Endodermal cell (in vitro differentiated cells): ENCODE results near the gene ZNF341. TPM values are rescaled to one million over a fixed set of nuclear protein-coding genes. Genes with fewer than 3 reads are reported as not detected.

Source experiments
- DNase-seq: peaks from one replicate; pipeline ENCODE4 v3.0.0-alpha.2; 2017
- H3K27ac ChIP-seq: 2 replicates; pipeline ENCODE4 v1.5.1; 2013; ENCODE audit warnings: mild to moderate bottlenecking, low read depth, low read length, moderate library complexity
- H3K27me3 ChIP-seq: 2 replicates; pipeline ENCODE4 v1.6.1; 2013; ENCODE audit warnings: mild to moderate bottlenecking, low read length, moderate library complexity; ENCODE audit not compliant: insufficient read depth, control insufficient read depth, poor library complexity, severe bottlenecking
- H3K36me3 ChIP-seq: 2 replicates; pipeline ENCODE4 v1.7.0; 2013; ENCODE audit warnings: mild to moderate bottlenecking, low read length, moderate library complexity; ENCODE audit not compliant: control insufficient read depth, insufficient read depth
- H3K4me1 ChIP-seq: one replicate; pipeline ENCODE4 v1.7.0; 2013; ENCODE audit warnings: low read length; ENCODE audit not compliant: control insufficient read depth, insufficient read depth
- H3K4me3 ChIP-seq: 2 replicates; pipeline ENCODE4 v1.5.1; 2013; ENCODE audit warnings: mild to moderate bottlenecking, low read length, moderate library complexity
- H3K9ac ChIP-seq: 2 replicates; pipeline ENCODE4 v1.6.1; 2013; ENCODE audit warnings: mild to moderate bottlenecking, low read length, moderate library complexity; ENCODE audit not compliant: poor library complexity, severe bottlenecking; ENCODE audit errors: extremely low read depth
- H3K9me3 ChIP-seq: 2 replicates; pipeline ENCODE4 v1.6.1; 2013; ENCODE audit warnings: mild to moderate bottlenecking, low read length, moderate library complexity; ENCODE audit not compliant: control insufficient read depth
- H3K27ac Mint-ChIP-seq: 2 replicates; pipeline ENCODE4 v1.8.0; 2020; ENCODE audit warnings: mixed read lengths
- H3K27me3 Mint-ChIP-seq: 2 replicates; pipeline ENCODE4 v1.8.0; 2021; ENCODE audit warnings: mild to moderate bottlenecking, mixed read lengths; ENCODE audit not compliant: insufficient read depth
- H3K36me3 Mint-ChIP-seq: 2 replicates; pipeline ENCODE4 v1.8.0; 2020; ENCODE audit warnings: low read depth, mixed read lengths
- H3K4me1 Mint-ChIP-seq: 2 replicates; pipeline ENCODE4 v1.8.0; 2020; ENCODE audit warnings: mixed read lengths
- H3K4me3 Mint-ChIP-seq: 2 replicates; pipeline ENCODE4 v1.8.0; 2020; ENCODE audit warnings: mild to moderate bottlenecking, moderate library complexity, mixed read lengths
- H3K9me3 Mint-ChIP-seq: 2 replicates; pipeline ENCODE4 v1.8.0; 2020; ENCODE audit warnings: mild to moderate bottlenecking, mixed read lengths
- CTCF ChIP-seq: fragments of 200-600 bp; sonication (generic); conservative IDR thresholded peaks from 2 replicates; pipeline ENCODE4 v1.5.0; 2021; ENCODE audit warnings: antibody characterized with exemption, mild to moderate bottlenecking
- WGBS, 2 experiments: methylation state at CpG; one replicate each; pipeline versions ENCODE4 v1.1.5 to v1.1.7; 2013; ENCODE audit warnings: missing lambda C conversion rate in 2 of 2, mixed read lengths in 1 of 2; ENCODE audit not compliant: insufficient coverage in 1 of 2, insufficient read length in 1 of 2; 5-methylcytosine and 5-hydroxymethylcytosine counted together
- total RNA-seq, 2 donors: library from RNA; stranded (reverse); fragmentation: NEBNext Ultra II Directional in 1 of 2; extraction: Animal tissue kit (Norgen Biotek cat#: 25700) in 1 of 2; gene quantifications; 2 replicates in 1 of 2; 3 replicates in 1 of 2; pipeline ENCODE4 v1.2.1, GENCODE V29; 2021

Gene ZNF341
- total RNA-seq, 2 donors from 2014 or later = 5.4 to 6.5 TPM

GRCh38 chr20:33810259-33810658, 78.5 kb downstream of the ZNF341 start:
- no peak overlapping the region for H3K27ac Mint-ChIP-seq
- 67 to 75% methylated on average over 5 of the region's 5 CpGs for WGBS, 2 experiments
- no peaks in the 10 kb centered on the region for H3K9me3 ChIP-seq
- peaks cover 29% of the 10 kb centered on the region for H3K4me1 Mint-ChIP-seq
- H3K36me3 ChIP-seq = peaks cover 5% of the 10 kb centered on the region
- no peak overlapping the region for H3K4me3 Mint-ChIP-seq
- no peak overlapping the region for H3K9ac ChIP-seq
- no peaks in the 10 kb centered on the region for H3K9me3 Mint-ChIP-seq
- H3K27me3 Mint-ChIP-seq = no peaks in the 10 kb centered on the region
- no peak for TF ChIP-seq CTCF
- peaks cover 6% of the 10 kb centered on the region for H3K4me1 ChIP-seq
- H3K4me3 ChIP-seq = no peak overlapping the region
- no peak overlapping the region for H3K27ac ChIP-seq
- peaks cover 11% of the 10 kb centered on the region for H3K36me3 Mint-ChIP-seq
- H3K27me3 ChIP-seq = no peaks in the 10 kb centered on the region
- no peak for DNase-seq

- Mint-ChIP-seq H3K36me3 (peaks cover 15% of the 10 kb centered on the region), H3K27ac (peak within 1 kb of the TSS; percentile 93), H3K9me3 (no peaks in the 10 kb centered on the region), H3K4me3 (peak within 1 kb of the TSS; percentile 97), H3K4me1 (peaks cover 30% of the 10 kb centered on the region), H3K27me3 (no peaks in the 10 kb centered on the region)
- H3K27ac ChIP-seq = peak within 1 kb of the TSS; percentile 33
- H3K36me3 ChIP-seq = peaks cover 11% of the 10 kb centered on the region
- no peak for TF ChIP-seq CTCF
- WGBS, 2 experiments = 0 to 4% methylated on average over 19 to 71 of the region's 71 CpGs
- H3K9ac ChIP-seq = peak within 1 kb of the TSS; percentile 81
- no peaks in the 10 kb centered on the region for H3K27me3 ChIP-seq
- DNase-seq = peak; percentile 99
- H3K4me1 ChIP-seq = peaks cover 6% of the 10 kb centered on the region
- no peaks in the 10 kb centered on the region for H3K9me3 ChIP-seq
- H3K4me3 ChIP-seq = peak within 1 kb of the TSS; percentile 85
Observed at GRCh38 chr20:33810885-33811775, 79.3 kb downstream of the ZNF341 start, which contains the start of gene CHMP4B. Gene CHMP4B (plus strand): TSS chr20:33811348. CDS start chr20:33811469, 121 bp downstream.

- Histone ChIP-seq H3K9me3 (no peaks in the 10 kb centered on the region), H3K27me3 (no peaks in the 10 kb centered on the region), H3K36me3 (peaks cover 11% of the 10 kb centered on the region), H3K4me3 (peak overlapping the region; percentile 85), H3K27ac (peak overlapping the region; percentile 33), H3K4me1 (peaks cover 6% of the 10 kb centered on the region), H3K9ac (peak overlapping the region; percentile 81)
- peak; percentile 72 for DNase-seq
- no peak for TF ChIP-seq CTCF
- H3K27ac Mint-ChIP-seq = peak overlapping the region; percentile 93
- no peaks in the 10 kb centered on the region for H3K9me3 Mint-ChIP-seq
- peaks cover 30% of the 10 kb centered on the region for H3K4me1 Mint-ChIP-seq
- peaks cover 15% of the 10 kb centered on the region for H3K36me3 Mint-ChIP-seq
- peak overlapping the region; percentile 97 for H3K4me3 Mint-ChIP-seq
- H3K27me3 Mint-ChIP-seq = no peaks in the 10 kb centered on the region
- 0 to 1% methylated on average over 12 of the region's 12 CpGs for WGBS, 2 experiments
Observed at GRCh38 chr20:33811776-33812151, 80.0 kb downstream of the ZNF341 start.
